HG02938 (cell line): ENCODE data around the gene NTRK2.

ENCODE experiments used
- ATAC-seq: cut with Tn5 transposase; IDR thresholded peaks from one replicate; pipeline ENCODE4 v1.9.1; 2021; ENCODE audit warnings: mild to moderate bottlenecking, moderate library complexity; ENCODE audit not compliant: unreplicated experiment

Gene NTRK2

GRCh38 chr9:84669288-84670137 is at the start of gene NTRK2:
TSS of gene NTRK2 (plus strand) at chr9:84669729. CDS start at chr9:84670749, 1,020 bp downstream.
- ATAC-seq = no peak

- no peak for ATAC-seq
Measured at GRCh38 chr9:84620338-84620737, 49.2 kb upstream of the NTRK2 start.

GRCh38 chr9:84621811-84622210 is 47.7 kb upstream of the NTRK2 start:
- no peak for ATAC-seq

GRCh38 chr9:84622981-84623380 is 46.5 kb upstream of the NTRK2 start:
- no peak for ATAC-seq

GRCh38 chr9:84636436-84636835 is 33.1 kb upstream of the NTRK2 start:
- no peak for ATAC-seq

GRCh38 chr9:84642553-84643141 is 26.9 kb upstream of the NTRK2 start:
- ATAC-seq = no peak

- ATAC-seq = no peak
Measured at GRCh38 chr9:84647699-84648098, 21.8 kb upstream of the NTRK2 start.

- ATAC-seq = no peak
Measured at GRCh38 chr9:84652496-84653120, 16.9 kb upstream of the NTRK2 start.

- no peak for ATAC-seq
Measured at GRCh38 chr9:84655447-84655846, 14.1 kb upstream of the NTRK2 start.

GRCh38 chr9:84659313-84659712 is 10.2 kb upstream of the NTRK2 start:
- ATAC-seq = no peak

GRCh38 chr9:84659773-84660172 is 9.8 kb upstream of the NTRK2 start:
- ATAC-seq = no peak

- peak; percentile 43 for ATAC-seq
Measured at GRCh38 chr9:84667571-84668195, 1.8 kb upstream of the NTRK2 start.

GRCh38 chr9:84668196-84669012 is 1.1 kb upstream of the NTRK2 start:
- ATAC-seq = peak; percentile 45

GRCh38 chr9:84669013-84669287 is 579 bp upstream of the NTRK2 start:
- ATAC-seq = no peak

- no peak for ATAC-seq
Measured at GRCh38 chr9:84670138-84671041, 861 bp downstream of the NTRK2 start.

- no peak for ATAC-seq
Measured at GRCh38 chr9:84671586-84672521, 2.3 kb downstream of the NTRK2 start.

- no peak for ATAC-seq
Measured at GRCh38 chr9:84673806-84674205, 4.3 kb downstream of the NTRK2 start.

- ATAC-seq = no peak
Measured at GRCh38 chr9:84677080-84677479, 7.6 kb downstream of the NTRK2 start.

- ATAC-seq = no peak
Measured at GRCh38 chr9:84679571-84679970, 10.0 kb downstream of the NTRK2 start.
